Measurements from ENCODE around the gene DCHS1.

Gene DCHS1

DNA sequence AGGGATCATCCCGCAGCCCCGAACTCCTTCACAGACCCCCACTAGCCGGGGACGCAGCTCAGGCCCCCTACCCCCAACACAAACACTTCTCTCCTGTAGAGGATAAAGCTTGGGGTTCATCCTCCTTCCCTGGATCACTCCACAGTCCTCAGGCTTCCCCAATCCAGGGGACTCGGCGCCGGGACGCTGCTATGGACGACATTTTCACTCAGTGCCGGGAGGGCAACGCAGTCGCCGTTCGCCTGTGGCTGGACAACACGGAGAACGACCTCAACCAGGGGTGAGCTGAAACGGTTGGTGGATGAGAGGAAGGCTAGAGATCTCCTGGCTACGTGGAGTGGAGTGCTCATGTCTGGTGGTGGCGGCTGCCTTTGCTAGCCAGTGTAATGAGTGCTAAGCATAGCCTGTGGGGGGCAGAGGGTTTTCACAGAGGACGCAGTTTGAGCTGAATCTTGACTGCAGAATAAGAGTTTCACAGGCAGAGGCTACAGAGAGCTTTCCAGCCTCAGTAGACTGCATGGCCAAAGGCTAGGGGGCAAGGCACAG lies 51.5 kb downstream of the DCHS1 start:
- peak; percentile 50 for DNase-seq
- H3K36me3 ChIP-seq: peaks cover 23% of the 10 kb centered on the region
- H3K4me1 ChIP-seq: peaks cover 8% of the 10 kb centered on the region
- TF ChIP-seq, protein P1, sequence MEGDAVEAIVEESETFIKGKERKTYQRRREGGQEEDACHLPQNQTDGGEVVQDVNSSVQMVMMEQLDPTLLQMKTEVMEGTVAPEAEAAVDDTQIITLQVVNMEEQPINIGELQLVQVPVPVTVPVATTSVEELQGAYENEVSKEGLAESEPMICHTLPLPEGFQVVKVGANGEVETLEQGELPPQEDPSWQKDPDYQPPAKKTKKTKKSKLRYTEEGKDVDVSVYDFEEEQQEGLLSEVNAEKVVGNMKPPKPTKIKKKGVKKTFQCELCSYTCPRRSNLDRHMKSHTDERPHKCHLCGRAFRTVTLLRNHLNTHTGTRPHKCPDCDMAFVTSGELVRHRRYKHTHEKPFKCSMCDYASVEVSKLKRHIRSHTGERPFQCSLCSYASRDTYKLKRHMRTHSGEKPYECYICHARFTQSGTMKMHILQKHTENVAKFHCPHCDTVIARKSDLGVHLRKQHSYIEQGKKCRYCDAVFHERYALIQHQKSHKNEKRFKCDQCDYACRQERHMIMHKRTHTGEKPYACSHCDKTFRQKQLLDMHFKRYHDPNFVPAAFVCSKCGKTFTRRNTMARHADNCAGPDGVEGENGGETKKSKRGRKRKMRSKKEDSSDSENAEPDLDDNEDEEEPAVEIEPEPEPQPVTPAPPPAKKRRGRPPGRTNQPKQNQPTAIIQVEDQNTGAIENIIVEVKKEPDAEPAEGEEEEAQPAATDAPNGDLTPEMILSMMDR (IDR thresholded peaks at IDR 0.05; ENCODE audit: low read depth, low read length): peak; percentile 17; the same call in 1 of the 2 replicates
- no peaks in the 10 kb centered on the region for H3K9me3 ChIP-seq
- H3K27me3 ChIP-seq: no peaks in the 10 kb centered on the region
- H3K4me3 ChIP-seq (ENCODE audit: low read depth, low read length): peak overlapping the region; percentile 85

DNA sequence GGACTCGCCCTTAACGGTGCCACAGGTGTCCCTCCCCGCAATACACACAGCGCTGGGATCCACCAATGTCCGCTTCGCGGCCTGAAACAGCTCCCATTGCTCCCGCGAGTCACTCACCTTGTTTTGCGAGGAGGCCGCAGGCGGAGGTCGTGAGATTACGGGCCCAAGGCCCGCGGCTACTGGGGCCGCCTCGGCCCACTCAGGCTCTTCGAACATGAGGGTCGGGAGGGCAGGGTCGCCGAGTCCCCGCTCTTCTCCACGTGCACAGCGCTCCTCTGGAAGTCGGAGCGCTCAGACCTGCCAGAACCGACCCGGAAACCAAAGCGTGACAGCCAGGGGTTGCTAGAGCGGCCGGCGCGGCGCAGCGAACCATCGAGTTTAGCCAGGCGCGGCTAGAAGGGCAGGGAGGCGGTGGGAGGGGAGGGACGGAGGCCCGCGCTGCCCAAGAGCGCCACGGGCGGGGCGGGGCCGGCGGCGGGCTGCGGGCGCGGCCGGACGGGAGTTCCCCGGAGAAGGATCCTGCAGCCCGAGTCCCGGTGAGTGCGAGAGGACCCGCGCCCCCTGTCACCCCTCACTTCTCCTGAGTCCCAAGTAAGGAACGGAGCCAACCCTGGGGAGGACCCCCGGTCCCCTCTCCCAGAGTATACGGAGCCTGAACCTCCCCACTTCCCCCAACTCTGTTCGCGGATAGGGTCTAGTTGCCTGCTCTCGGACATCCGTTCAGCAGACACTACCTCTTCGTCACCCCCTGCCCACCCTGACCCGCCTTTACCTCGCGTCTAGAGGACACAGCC lies 52.1 kb downstream of the DCHS1 start, which contains the start of the genes ILK and RRP8:
TSS of gene ILK (plus strand) at position 488 of the 794 bp plus-strand sequence. CDS start 498 bp downstream, outside the sequence.
TSS of gene RRP8 (minus strand) at position 330 of the 794 bp plus-strand sequence. CDS start at position 216, 114 bp downstream.
- TF ChIP-seq, protein P1 (IDR thresholded peaks at IDR 0.05; ENCODE audit: low read depth, low read length): no peak; the same call in 1 of the 2 replicates
- H3K4me3 ChIP-seq (ENCODE audit: low read depth, low read length): peak within 1 kb of the TSS; percentile 85
- H3K36me3 ChIP-seq: peaks cover 23% of the 10 kb centered on the region
- no peaks in the 10 kb centered on the region for H3K9me3 ChIP-seq
- H3K4me1 ChIP-seq: peaks cover 8% of the 10 kb centered on the region
- peak; percentile 82 for DNase-seq
- no peaks in the 10 kb centered on the region for H3K27me3 ChIP-seq

DNA sequence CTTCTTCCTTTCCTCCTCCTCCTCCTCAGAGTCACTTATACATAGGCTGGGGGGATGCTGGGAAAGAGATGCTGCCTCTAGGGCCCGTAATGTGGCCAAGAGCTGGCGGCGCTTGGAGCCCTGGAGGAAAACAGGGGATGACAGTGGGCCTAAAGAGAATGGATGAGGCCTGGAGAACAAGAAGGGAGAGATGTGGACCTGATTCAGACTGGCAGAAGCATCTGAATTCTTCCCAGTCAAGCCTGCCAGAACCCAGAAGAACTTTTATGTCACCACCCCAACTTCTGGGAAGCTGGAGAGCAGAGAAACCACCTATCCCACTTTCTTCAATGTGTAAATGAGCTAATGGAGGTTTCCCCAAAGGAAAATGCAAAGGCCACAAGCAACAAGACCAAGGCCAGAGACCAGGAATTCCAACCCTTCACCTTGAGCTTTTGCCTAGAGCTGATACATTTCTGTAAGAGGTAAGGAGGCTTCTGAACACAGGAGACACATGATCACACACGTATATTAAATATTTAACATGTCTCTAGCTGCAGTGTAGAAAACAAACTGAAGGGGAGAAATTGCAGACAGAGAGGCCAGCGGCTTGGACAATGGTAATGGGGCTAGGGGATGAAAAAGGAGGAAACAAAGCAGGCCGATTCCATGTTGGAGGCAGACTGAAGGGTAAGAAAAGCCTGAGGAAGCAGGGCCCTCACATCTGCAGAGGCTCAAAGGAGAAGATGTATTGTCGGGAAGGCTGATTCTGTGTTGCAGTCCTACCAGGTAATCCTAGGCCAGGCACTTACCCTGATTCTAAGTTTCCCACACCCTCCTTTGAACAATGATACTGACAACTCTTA lies 53.3 kb downstream of the DCHS1 start:
- no peak for DNase-seq
- no peaks in the 10 kb centered on the region for H3K27me3 ChIP-seq
- no peaks in the 10 kb centered on the region for H3K9me3 ChIP-seq
- H3K4me3 ChIP-seq (ENCODE audit: low read depth, low read length): peak overlapping the region; percentile 85
- TF ChIP-seq, protein P1 (IDR thresholded peaks at IDR 0.05; ENCODE audit: low read depth, low read length): no peak
- peaks cover 23% of the 10 kb centered on the region for H3K36me3 ChIP-seq
- peaks cover 5% of the 10 kb centered on the region for H3K4me1 ChIP-seq

DNA sequence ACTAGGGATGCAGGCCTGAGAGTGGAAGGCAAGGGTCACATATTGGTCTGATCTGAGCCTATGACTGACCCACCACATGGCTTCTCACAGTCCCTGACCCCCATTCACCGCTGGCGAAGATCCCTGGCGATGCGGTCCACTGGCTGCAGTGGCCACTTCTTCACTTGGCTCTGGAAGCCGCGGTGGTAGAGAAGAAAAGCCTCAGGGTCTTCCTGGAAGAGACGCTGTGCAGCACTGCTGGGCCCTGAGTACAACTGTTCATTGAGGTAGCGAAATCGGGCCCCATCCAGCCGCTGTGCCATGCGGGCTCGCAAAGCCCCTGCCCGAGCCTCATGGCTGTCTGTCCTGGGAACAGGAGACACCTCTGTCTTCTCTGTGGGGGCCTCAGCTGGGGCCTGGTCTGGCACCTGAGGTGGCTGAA lies 54.6 kb downstream of the DCHS1 start:
- H3K9me3 ChIP-seq: no peaks in the 10 kb centered on the region
- no peaks in the 10 kb centered on the region for H3K4me1 ChIP-seq
- TF ChIP-seq, protein P1 (IDR thresholded peaks at IDR 0.05; ENCODE audit: low read depth, low read length): no peak
- peaks cover 23% of the 10 kb centered on the region for H3K36me3 ChIP-seq
- H3K27me3 ChIP-seq: no peaks in the 10 kb centered on the region
- H3K4me3 ChIP-seq (ENCODE audit: low read depth, low read length): no peak overlapping the region
- no peak for DNase-seq

- Histone ChIP-seq H3K4me1 (no peaks in the 10 kb centered on the region), H3K9me3 (no peaks in the 10 kb centered on the region), H3K36me3 (peaks cover 23% of the 10 kb centered on the region), H3K4me3 (ENCODE audit: low read depth, low read length) (no peak overlapping the region), H3K27me3 (no peaks in the 10 kb centered on the region)
- DNase-seq: no peak
- TF ChIP-seq, protein P1 (IDR thresholded peaks at IDR 0.05; ENCODE audit: low read depth, low read length): no peak
These were observed 55.7 kb downstream of the DCHS1 start for GRCh38 chr11:6599881-6600390.
